ENCODE measurements around the gene KAT5. TPM values are rescaled to one million over a fixed set of nuclear protein-coding genes. Genes with fewer than 3 reads are reported as not detected.
"Not testable (repeated sequence)": the region's sequence is repeated elsewhere in the genome, so short reads cannot be mapped to it uniquely, and the experiment has no call there.

The KAT5 gene
- total RNA-seq, 2 donors from 2014 or later = 74.8 to 107 TPM

GRCh38 chr11:65727865-65728264 is 15.8 kb downstream of the KAT5 start:
- no peak for TF ChIP-seq POLR2AphosphoS5 (IDR thresholded peaks at IDR 0.05)
- no peak for TF ChIP-seq POLR2A (IDR thresholded peaks at IDR 0.05)
- TF ChIP-seq CTCF (IDR thresholded peaks at IDR 0.05) = no peak

GRCh38 chr11:65730461-65730860 is 18.4 kb downstream of the KAT5 start:
- H3K4me1 ChIP-seq (replicated peaks) = no peaks in the 10 kb centered on the region
- H3K36me3 ChIP-seq = no peaks in the 10 kb centered on the region
- WGBS = 39% methylated on average over 5 of the region's 5 CpGs
- TF ChIP-seq POLR2A (IDR thresholded peaks at IDR 0.05) = no peak
- TF ChIP-seq POLR2AphosphoS5 (IDR thresholded peaks at IDR 0.05) = no peak
- no peak for TF ChIP-seq CTCF (IDR thresholded peaks at IDR 0.05)
- no peak overlapping the region for H3K4me3 ChIP-seq
- H3K9me3 ChIP-seq = no peaks in the 10 kb centered on the region
- intact Hi-C loops (cut with DNase I) = no loop called here
- no peaks in the 10 kb centered on the region for H3K27me3 ChIP-seq (replicated peaks; ENCODE audit: insufficient read depth)
- no peak overlapping the region for H3K27ac ChIP-seq
- DNase-seq (ENCODE audit: low spot score) = no peak

More at GRCh38 chr11:65727865-65728264, 15.8 kb downstream of the KAT5 start:
- Histone ChIP-seq H3K27ac (no peak overlapping the region), H3K4me1 (replicated peaks) (no peaks in the 10 kb centered on the region), H3K4me3 (no peak overlapping the region), H3K27me3 (replicated peaks; ENCODE audit: insufficient read depth) (no peaks in the 10 kb centered on the region), H3K9me3 (no peaks in the 10 kb centered on the region), H3K36me3 (no peaks in the 10 kb centered on the region)
- DNase-seq (ENCODE audit: low spot score) = no peak
- intact Hi-C loops (cut with DNase I) = no loop called here
- WGBS = 91% methylated on average over 15 of the region's 15 CpGs

- H3K27me3 ChIP-seq (replicated peaks; ENCODE audit: insufficient read depth); H3K27ac ChIP-seq; DNase-seq (ENCODE audit: low spot score); H3K9me3 ChIP-seq; intact Hi-C loops (cut with DNase I); H3K4me1 ChIP-seq (replicated peaks); H3K4me3 ChIP-seq; H3K36me3 ChIP-seq: not testable (repeated sequence)
- WGBS = 87% methylated on average over 4 of the region's 4 CpGs
Measured at GRCh38 chr11:65735111-65735510, 23.1 kb downstream of the KAT5 start.

DNA sequence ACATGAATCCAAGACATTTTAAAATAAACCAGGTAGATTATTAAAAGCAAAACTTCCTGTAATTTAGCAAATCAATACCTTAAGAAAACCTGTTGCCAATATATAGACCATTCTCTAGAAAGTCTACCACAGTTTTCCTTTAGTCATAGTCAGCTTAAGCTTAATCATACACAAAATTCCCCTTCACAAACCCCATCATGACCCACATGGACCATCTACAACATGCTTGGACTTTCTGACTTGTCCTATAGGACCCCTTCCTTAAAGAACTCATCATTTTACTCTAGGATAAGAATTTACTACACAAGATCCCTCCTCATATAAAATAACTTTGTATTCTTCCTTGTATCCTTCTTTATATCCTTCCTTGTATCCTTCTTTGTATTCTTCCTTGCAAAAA is 24.8 kb downstream of the KAT5 start:
- Histone ChIP-seq H3K4me3 (no peak overlapping the region), H3K27me3 (replicated peaks; ENCODE audit: insufficient read depth) (no peaks in the 10 kb centered on the region), H3K9me3 (no peaks in the 10 kb centered on the region), H3K4me1 (replicated peaks) (no peaks in the 10 kb centered on the region), H3K36me3 (no peaks in the 10 kb centered on the region), H3K27ac (no peak overlapping the region)
- TF ChIP-seq POLR2AphosphoS5 (IDR thresholded peaks at IDR 0.05) (no peak), CTCF (IDR thresholded peaks at IDR 0.05) (no peak), POLR2A (IDR thresholded peaks at IDR 0.05) (no peak)
- DNase-seq (ENCODE audit: low spot score) = no peak
- intact Hi-C loops (cut with DNase I) = no loop called here

GRCh38 chr11:65739022-65739421 is 27.0 kb downstream of the KAT5 start:
- no peaks in the 10 kb centered on the region for H3K9me3 ChIP-seq
- 69% methylated on average over 2 of the region's 2 CpGs for WGBS
- H3K36me3 ChIP-seq = no peaks in the 10 kb centered on the region
- DNase-seq (ENCODE audit: low spot score) = no peak
- H3K27ac ChIP-seq = no peak overlapping the region
- H3K4me1 ChIP-seq (replicated peaks) = no peaks in the 10 kb centered on the region
- no peak overlapping the region for H3K4me3 ChIP-seq
- no peaks in the 10 kb centered on the region for H3K27me3 ChIP-seq (replicated peaks; ENCODE audit: insufficient read depth)
- TF ChIP-seq POLR2AphosphoS5 (IDR thresholded peaks at IDR 0.05) (no peak), POLR2A (IDR thresholded peaks at IDR 0.05) (no peak), CTCF (IDR thresholded peaks at IDR 0.05) (no peak)
- intact Hi-C loops (cut with DNase I) = no loop called here

All from prostate gland (tissue), 2 donors.